Brain microvascular endothelial cell (primary cell): Measurements from ENCODE around the gene QSOX1.

Experiments
- DNase-seq: peaks from one replicate; pipeline ENCODE4 v3.0.0-alpha.2; 2020
- H3K27ac ChIP-seq: fragments of 250-450 bp; sonication (Bioruptor Pico); 2 replicates; pipeline ENCODE4 v1.5.1; 2020; ENCODE audit warnings: mild to moderate bottlenecking, moderate library complexity
- H3K27me3 ChIP-seq: fragments of 250-450 bp; sonication (Bioruptor Pico); replicated peaks from 2 replicates; pipeline ENCODE4 v1.5.1; 2020; ENCODE audit warnings: mild to moderate bottlenecking
- H3K36me3 ChIP-seq: fragments of 250-450 bp; sonication (Bioruptor Pico); replicated peaks from 2 replicates; pipeline ENCODE4 v1.5.1; 2020; ENCODE audit warnings: mild to moderate bottlenecking
- H3K4me3 ChIP-seq: 2 replicates; pipeline ENCODE4 v1.5.1; 2011; ENCODE audit warnings: low read depth, mild to moderate bottlenecking, control low read depth, low read length, moderate library complexity
- in situ Hi-C: cut with HindIII; loops from 2 replicates; pipeline ENCODE4 v1.10.0; 2017; ENCODE audit warnings: low sequenced_read_pairs, low pct_ligation_motif_present
- TF ChIP-seq, protein P1 (sequence below): IDR thresholded peaks from 2 replicates; pipeline ENCODE4 v1.5.1; 2011; ENCODE audit warnings: low read depth, mild to moderate bottlenecking, moderate library complexity, low read length, control low read depth, inconsistent platforms; ENCODE audit errors: missing control alignments

The QSOX1 gene

DNA sequence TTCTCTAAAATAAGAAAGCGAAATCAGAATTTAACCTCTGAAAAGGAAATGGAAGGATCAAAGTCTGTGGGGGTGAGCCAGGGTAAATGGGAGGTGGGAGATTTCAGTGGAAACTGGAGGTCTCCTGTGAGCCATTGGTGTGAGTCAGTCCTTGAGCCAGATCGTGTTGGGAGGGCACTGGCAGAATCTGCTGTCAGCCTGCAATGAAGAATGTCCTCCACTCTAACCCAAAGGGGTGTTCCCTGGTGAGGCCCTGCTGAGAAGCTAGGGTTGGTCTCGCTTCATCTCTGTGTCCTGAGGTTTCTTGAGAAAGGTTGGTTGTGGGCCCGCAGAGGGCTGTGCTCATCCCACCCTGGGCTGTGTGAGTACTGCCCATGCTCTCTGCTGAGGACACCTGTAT lies 2.4 kb downstream of the QSOX1 start:
- TF ChIP-seq, protein P1, sequence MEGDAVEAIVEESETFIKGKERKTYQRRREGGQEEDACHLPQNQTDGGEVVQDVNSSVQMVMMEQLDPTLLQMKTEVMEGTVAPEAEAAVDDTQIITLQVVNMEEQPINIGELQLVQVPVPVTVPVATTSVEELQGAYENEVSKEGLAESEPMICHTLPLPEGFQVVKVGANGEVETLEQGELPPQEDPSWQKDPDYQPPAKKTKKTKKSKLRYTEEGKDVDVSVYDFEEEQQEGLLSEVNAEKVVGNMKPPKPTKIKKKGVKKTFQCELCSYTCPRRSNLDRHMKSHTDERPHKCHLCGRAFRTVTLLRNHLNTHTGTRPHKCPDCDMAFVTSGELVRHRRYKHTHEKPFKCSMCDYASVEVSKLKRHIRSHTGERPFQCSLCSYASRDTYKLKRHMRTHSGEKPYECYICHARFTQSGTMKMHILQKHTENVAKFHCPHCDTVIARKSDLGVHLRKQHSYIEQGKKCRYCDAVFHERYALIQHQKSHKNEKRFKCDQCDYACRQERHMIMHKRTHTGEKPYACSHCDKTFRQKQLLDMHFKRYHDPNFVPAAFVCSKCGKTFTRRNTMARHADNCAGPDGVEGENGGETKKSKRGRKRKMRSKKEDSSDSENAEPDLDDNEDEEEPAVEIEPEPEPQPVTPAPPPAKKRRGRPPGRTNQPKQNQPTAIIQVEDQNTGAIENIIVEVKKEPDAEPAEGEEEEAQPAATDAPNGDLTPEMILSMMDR: no peak
- H3K4me3 ChIP-seq: no peak overlapping the region
- peak; percentile 56 for DNase-seq

DNA sequence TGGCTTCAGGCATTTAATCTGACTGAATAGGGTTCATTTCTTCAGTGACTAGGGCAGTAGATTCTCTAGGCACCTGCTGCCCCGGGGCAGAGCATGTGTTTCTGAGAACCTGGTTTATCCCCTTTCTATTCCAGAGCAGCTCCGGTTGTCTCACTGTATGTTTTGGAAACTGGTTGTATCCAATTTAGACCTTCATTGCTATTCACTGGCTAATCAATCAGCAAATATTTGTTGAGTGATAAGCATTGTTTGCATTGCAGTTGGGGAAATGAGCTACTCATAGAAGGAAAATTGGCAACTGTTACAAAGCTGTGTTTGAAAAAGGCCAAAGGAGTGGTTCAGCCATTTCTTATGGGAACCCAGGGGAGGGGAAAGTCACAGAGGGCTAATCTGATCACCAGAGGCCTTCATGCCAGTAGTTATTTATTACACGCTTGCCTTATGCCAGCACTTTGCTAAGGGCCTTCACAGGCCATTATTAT lies 2.9 kb downstream of the QSOX1 start:
- TF ChIP-seq, protein P1: no peak
- H3K36me3 ChIP-seq: no peaks in the 10 kb centered on the region
- no peak overlapping the region for H3K4me3 ChIP-seq
- in situ Hi-C loops: no loop called here
- no peaks in the 10 kb centered on the region for H3K27me3 ChIP-seq
- no peak for DNase-seq
- peak overlapping the region; percentile 48 for H3K27ac ChIP-seq

More for the DNA sequence above, 2.4 kb downstream of the QSOX1 start:
- Histone ChIP-seq H3K27me3 (no peaks in the 10 kb centered on the region), H3K27ac (peak overlapping the region; percentile 48), H3K36me3 (no peaks in the 10 kb centered on the region)
- in situ Hi-C loops: no loop called here

DNA sequence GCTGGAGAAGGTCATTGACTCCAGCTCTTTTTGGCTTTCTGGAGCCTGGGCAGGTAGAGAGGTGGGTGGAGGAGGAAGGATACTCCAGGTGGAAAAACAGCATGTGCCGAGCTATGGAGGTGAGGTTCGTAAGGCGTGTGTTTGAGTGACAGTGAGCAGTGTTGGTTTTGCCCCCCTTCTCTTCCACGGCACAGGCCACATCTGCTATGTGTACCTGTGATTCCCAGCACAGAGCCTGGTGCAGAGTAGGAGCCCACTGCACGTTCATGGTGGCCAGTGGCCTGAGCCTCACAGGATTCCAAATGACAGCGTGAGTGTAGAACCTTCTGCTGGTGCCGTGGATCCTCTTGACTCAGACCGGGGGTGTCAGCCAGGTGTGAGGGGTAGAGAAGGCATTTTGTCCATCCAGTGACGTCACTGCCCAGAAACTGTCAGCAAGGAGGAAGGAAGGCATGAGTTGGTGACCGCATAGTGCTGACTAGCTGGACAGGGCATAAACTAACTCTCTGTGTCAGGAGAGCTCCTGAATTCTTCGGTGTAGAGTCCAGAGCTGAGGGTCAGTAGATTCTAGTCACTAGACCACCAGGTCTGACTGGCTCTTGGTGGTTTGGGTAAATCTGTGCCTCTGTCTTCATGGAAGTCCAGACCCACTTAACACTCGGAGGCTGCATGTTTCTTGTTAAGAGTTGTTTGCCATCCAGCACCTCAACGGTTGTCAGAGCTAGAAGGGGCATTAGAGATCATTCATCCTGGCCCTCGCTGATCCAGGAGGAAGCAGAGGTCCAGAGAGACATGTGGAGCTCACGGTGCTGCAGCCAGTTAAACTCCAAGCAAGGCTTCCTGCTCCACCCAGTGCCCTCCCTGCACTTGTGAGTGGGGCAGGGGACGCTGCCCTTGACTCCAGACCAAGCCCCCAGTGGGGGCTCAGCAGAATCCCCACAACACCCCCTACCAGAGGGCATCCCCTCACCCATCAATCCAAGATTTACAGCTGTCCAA lies 3.8 kb downstream of the QSOX1 start:
- Histone ChIP-seq H3K27me3 (no peaks in the 10 kb centered on the region), H3K36me3 (no peaks in the 10 kb centered on the region), H3K4me3 (no peak overlapping the region), H3K27ac (peak overlapping the region; percentile 48)
- TF ChIP-seq, protein P1: no peak
- no peak for DNase-seq
- in situ Hi-C loops: no loop called here

DNA sequence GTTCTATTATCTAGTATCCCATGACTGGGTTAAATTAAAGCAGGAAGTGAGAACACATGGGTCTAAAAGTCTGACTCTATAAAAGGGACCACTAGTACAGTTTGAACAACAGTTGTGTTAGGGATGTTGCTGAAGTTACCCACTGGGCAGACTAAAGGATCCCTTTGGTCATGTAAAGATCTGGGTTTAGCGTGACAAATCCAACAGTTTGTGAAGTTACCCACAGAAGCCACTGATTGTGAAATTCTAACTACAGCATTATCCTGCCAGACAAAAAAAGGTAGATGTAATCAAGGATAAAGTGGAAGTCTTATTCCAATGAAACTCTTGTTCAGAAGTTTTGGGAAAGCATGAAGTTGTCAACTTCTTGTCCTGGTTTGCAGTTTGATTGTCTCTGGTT lies 5.7 kb downstream of the QSOX1 start:
- in situ Hi-C loops: no loop called here
- no peak overlapping the region for H3K4me3 ChIP-seq
- TF ChIP-seq, protein P1: no peak

DNA sequence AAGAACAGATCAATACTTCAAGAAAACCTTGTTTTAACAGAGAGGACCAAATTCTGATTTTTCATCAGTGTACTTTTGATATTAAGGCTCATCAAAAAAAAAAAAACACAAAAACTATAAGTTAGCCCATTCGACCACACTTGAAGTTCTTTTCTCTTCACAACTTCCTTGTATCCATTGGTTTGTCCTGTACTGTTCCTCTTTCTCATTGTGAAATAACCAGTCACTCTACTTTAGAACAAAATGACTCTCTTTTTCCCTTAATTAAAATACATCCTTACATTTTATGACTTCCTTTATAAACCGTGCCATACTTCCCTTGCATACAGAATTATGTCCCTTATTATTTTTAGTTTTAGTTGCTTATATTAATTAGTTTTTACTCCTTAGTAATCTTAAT lies 8.4 kb downstream of the QSOX1 start:
- H3K36me3 ChIP-seq: peaks cover 7% of the 10 kb centered on the region
- no peak overlapping the region for H3K27ac ChIP-seq
- in situ Hi-C loops: no loop called here
- no peaks in the 10 kb centered on the region for H3K27me3 ChIP-seq
- no peak overlapping the region for H3K4me3 ChIP-seq
- TF ChIP-seq, protein P1: no peak
- DNase-seq: no peak

More for the DNA sequence above, 5.7 kb downstream of the QSOX1 start:
- Histone ChIP-seq H3K36me3 (no peaks in the 10 kb centered on the region), H3K27ac (no peak overlapping the region), H3K27me3 (no peaks in the 10 kb centered on the region)
- no peak for DNase-seq

DNA sequence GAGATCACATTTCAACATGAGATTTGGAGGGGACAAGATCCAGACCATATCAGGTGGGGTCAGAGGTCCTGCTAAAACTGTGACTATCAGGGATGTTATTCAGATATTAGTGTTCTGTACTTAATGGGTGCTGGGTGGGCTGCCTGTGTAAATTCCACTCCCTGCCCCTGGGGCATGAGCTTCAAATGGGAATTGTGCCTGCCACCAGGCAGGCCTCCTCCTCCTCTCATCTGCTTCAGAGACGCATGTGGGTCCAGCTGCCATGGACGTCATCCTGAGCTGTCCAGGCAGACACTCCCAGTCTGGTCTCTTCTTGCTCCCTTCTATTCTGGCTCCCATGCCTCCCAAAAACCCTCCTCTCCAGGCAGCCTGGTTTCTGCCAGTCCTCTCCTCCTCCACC lies 10.4 kb downstream of the QSOX1 start:
- DNase-seq: no peak
- Histone ChIP-seq H3K27me3 (no peaks in the 10 kb centered on the region), H3K4me3 (no peak overlapping the region), H3K27ac (no peak overlapping the region), H3K36me3 (peaks cover 10% of the 10 kb centered on the region)
- in situ Hi-C loops: no loop called here
- TF ChIP-seq, protein P1: no peak
